Muscle layer of duodenum (tissue), 2 donors: Measurements from ENCODE around the gene GADD45B.
"Not testable (repeated sequence)": the region's sequence is repeated elsewhere in the genome, so short reads cannot be mapped to it uniquely, and the experiment has no call there.

Experiments used
- H3K27ac ChIP-seq: one replicate; pipeline ENCODE4 v1.7.0; 2013; ENCODE audit warnings: mild to moderate bottlenecking, low read length
- H3K27me3 ChIP-seq: one replicate; pipeline ENCODE4 v1.7.0; 2013; ENCODE audit warnings: low read depth, mild to moderate bottlenecking, control low read depth, low read length
- H3K36me3 ChIP-seq, 2 donors: one replicate each; pipeline ENCODE4 v1.7.0; 2013; ENCODE audit warnings: low read length in 2 of 2, control low read depth in 1 of 2, mild to moderate bottlenecking in 1 of 2; ENCODE audit not compliant: insufficient read depth in 2 of 2, control insufficient read depth in 1 of 2
- H3K4me1 ChIP-seq, 2 donors: one replicate each; pipeline ENCODE4 v1.7.0; 2013; ENCODE audit warnings: low read length in 2 of 2, mild to moderate bottlenecking in 2 of 2, control low read depth in 1 of 2, moderate library complexity in 1 of 2; ENCODE audit not compliant: insufficient read depth in 2 of 2, control insufficient read depth in 1 of 2
- H3K4me3 ChIP-seq, 2 donors: one replicate each; pipeline ENCODE4 v1.7.0; 2013; ENCODE audit warnings: low read length in 2 of 2, low read depth in 1 of 2, mild to moderate bottlenecking in 1 of 2
- H3K9me3 ChIP-seq, 2 donors: one replicate each; pipeline ENCODE4 v1.7.0; 2013; ENCODE audit warnings: low read length in 2 of 2, control low read depth in 1 of 2, mild to moderate bottlenecking in 1 of 2; ENCODE audit not compliant: control insufficient read depth in 1 of 2
- donor health status: healthy.

GADD45B gene

DNA sequence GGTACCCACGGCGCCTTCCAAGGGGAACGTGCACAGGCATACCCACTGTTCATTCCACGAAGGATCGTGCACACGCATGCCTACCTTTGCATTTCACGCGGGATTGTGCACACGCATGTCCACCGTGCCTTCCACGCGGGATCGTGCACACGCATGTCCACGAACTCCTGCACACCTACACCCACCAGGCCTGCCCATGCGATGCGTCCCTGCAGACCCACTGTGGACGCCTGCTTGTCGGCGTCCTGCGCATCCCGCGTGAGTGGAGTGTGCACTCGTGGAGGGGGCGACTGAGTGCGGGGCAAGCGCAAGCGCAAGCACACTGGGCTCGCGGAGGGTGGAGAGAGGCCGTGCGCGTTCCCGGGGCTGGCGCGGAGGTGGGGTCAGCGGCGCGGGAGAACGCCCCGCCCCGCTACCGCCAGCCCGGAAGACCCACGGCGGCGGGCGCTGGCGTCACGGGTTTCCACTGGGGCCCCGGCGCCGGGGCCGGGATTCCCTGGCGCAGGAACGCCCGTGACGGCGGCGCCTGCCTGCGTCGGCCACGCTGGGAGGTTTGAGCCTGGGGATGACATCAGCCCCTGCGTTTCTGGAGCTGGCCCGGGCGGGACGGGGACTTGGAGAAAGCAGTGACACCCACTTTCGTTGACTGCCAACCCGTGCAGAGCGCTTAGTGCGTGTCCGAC lies 18.7 kb downstream of the GADD45B start:
- Histone ChIP-seq H3K27me3 (no peaks in the 10 kb centered on the region), H3K36me3 (no peaks in the 10 kb centered on the region), H3K27ac (no peak overlapping the region), H3K4me3 (peak overlapping the region; percentile 69 to 78), H3K4me1 (peaks cover 9 to 20% of the 10 kb centered on the region in 2 donors), H3K9me3 (no peaks in the 10 kb centered on the region)

DNA sequence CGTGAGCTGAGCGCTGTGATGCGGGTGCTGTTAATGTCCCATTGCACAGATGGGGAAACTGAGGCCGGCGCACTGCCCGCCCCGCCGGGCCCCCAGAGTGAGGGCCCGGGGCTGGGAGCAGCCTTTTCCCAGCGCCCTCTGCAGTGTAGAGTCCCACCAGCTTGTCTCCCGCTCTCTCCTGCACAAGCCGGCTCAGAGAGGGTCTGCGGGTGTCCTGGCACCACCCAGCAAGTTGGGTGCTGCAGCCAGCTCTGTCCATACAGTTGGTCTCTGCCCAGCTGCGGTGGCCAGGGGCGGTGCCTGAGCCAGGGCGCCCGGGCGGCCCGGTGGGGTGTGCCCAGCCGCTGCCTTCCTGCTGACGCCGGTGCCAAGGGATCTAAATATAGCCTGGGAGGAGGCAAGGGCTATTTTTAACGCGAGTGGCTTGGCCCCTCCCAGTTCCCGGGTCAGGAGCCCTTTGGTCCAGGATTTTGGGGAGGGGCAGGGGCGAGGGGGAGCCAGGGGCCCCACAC lies 19.3 kb downstream of the GADD45B start:
- H3K4me3 ChIP-seq, result peak overlapping the region; percentile 69 to 78

DNA sequence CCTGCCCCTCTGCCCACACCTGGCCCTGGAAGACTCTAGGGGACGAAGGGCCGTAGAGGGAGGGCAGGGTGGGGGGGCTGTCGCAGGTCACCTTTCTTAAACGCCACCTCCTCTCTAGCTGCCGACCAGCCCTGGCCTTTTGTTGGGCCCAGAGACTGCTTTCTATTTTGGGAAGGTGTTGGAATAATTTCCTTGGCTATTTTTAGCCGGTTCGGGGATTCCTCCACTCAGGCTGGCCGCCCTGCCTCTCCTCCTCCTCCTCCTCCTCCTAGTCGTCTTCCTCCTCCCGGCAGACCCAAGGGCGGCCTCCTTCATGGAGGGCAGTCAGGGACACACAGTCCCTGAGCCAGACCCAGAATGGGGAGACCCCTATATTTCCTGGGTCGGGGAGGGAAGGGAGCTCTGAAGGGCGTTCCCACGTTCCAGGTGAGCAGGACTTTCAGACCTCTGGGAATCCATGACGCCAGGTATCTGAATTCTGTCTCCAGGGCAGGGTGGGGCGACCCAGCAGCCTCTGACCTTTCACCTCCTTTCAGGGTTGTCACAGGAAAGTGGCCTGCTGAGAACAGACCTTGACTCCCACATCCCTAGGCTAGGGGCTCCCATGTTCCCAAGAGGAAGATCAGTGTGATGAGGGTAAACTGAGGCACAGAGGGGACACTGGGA lies 19.9 kb downstream of the GADD45B start:
- Histone ChIP-seq H3K27ac (peak overlapping the region; percentile 10), H3K4me3 (peak overlapping the region in 1 of 2 donors; percentile 78), H3K36me3 (no peaks in the 10 kb centered on the region), H3K27me3 (no peaks in the 10 kb centered on the region), H3K4me1 (peaks cover 6 to 15% of the 10 kb centered on the region in 2 donors), H3K9me3 (no peaks in the 10 kb centered on the region)

More for the DNA sequence above, 19.3 kb downstream of the GADD45B start:
- Histone ChIP-seq H3K27me3 (no peaks in the 10 kb centered on the region), H3K36me3 (no peaks in the 10 kb centered on the region), H3K27ac (no peak overlapping the region), H3K4me1 (peaks cover 6 to 15% of the 10 kb centered on the region in 2 donors), H3K9me3 (no peaks in the 10 kb centered on the region)

DNA sequence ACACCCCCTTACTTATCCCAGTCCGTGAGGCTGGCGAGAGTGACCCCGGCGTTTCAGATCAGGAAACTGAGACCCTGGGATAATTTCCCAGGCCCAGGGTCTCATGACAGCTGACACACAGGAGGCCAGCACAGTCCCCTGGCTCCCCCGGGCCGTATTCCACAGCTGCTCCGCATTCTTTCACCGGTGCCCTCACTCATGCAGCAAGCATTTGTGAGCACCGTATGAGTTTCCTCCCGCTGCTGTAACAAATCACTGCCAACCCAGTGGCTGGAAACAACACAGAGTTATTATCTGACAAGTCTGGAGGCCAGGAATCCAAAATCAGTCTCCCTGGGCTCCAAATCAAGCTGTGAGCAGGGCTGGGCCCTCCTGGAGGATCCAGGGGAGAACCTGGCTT lies 21.3 kb downstream of the GADD45B start:
- Histone ChIP-seq H3K27ac (no peak overlapping the region), H3K36me3 (no peaks in the 10 kb centered on the region), H3K27me3 (no peaks in the 10 kb centered on the region), H3K4me1 (peaks cover 6 to 15% of the 10 kb centered on the region in 2 donors), H3K4me3 (no peak overlapping the region), H3K9me3 (no peaks in the 10 kb centered on the region)

DNA sequence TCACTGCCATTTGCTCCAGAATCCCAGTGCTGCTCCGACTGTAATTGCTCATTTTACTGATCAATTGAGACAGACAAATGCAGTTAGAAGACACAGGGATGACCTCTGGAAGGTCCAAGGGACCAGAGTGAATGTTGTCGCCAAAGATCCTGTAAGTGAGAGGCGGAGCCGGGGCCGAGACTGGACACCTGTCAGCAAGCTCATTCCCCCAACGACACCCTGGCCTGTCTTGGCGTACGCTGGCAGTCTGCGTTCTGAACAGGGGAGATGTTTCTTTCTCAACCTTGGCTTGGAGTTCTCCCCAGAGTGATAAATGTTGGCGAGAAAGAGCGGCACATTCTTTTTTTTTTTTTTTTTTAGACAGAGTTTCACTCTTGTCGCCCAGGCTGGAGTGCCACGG lies 24.2 kb downstream of the GADD45B start:
- H3K27ac ChIP-seq, result no peak overlapping the region
- H3K27me3 ChIP-seq, result no peaks in the 10 kb centered on the region
- peaks cover 6% of the 10 kb centered on the region in 2 donors for H3K4me1 ChIP-seq
- no peak overlapping the region for H3K4me3 ChIP-seq
- no peaks in the 10 kb centered on the region for H3K9me3 ChIP-seq
- H3K36me3 ChIP-seq, result no peaks in the 10 kb centered on the region

DNA sequence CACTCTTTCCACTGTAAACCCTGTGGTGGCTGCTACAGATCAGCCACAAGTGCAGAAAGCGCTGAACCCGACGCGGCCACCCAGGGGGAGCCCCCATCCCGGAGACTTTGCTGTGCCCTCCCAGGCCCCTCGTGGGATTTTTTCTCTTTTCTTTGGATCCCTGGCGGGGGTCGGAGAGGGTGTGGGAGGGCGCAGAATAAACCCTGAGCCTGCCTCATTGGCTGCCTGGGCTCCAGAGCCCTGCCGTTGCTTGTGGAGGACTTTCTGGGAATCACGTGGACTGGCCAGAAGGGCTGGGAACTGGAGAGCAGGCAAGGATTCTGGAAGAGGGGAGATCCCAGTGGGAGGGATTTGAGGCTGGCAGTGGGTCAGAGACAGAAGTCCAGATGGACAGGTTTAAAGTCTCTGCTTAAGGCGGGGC lies 24.9 kb downstream of the GADD45B start:
- no peak overlapping the region for H3K4me3 ChIP-seq
- no peaks in the 10 kb centered on the region for H3K36me3 ChIP-seq
- no peaks in the 10 kb centered on the region for H3K27me3 ChIP-seq
- H3K9me3 ChIP-seq, result no peaks in the 10 kb centered on the region
- no peak overlapping the region for H3K27ac ChIP-seq
- peaks cover under 1 to 3% of the 10 kb centered on the region in 2 donors for H3K4me1 ChIP-seq

DNA sequence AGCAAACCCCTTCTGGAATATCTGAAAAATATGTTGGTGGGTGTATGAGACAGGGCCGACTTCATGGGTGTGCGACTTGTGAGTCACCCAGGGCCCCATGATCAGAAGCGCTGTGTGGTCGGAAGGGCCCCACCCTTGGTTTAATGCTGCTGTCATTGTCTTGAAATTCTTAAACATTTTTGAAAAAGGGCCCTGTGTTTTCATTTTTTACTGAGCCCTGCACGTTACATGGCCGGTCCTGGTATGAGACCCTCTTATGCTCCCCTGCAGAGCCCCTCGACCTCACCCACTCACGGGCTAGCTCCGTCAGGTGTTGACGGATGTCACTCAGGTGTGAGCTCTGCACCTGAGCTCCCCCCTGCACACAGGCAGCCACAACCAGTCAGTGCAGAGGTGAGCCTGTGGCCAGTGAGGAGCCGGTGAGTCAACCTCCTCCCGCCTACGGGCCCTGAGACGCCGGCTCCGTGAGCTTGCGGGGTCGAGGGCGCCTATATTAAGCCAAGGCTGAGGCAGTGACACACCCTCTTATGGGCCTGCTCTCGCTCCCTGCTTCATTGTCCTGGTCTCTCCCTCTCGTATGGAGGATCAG lies 27.7 kb downstream of the GADD45B start:
- Histone ChIP-seq H3K9me3 (no peaks in the 10 kb centered on the region), H3K27ac (no peak overlapping the region), H3K36me3 (no peaks in the 10 kb centered on the region), H3K27me3 (no peaks in the 10 kb centered on the region), H3K4me1 (no peaks in the 10 kb centered on the region), H3K4me3 (no peak overlapping the region)

DNA sequence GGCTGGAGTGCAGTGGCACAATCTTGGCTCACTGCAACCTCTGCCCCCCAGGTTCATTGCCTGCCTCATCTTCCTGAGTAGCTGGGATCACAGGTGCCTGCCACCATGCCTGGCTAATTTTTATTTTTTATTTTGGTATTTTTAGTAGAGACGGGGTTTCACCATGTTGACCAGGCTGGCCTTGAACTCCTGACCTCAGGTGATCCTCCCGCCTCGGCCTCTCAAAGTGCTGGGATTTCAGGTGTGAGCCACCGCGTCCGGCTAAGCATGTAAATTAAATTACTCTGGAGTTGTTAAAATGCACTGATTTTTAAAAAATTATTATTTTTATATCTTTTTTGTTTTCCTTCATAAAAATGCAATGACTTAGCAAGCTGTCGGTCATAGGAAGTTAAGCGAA lies 30.7 kb downstream of the GADD45B start:
- not testable (repeated sequence) for H3K4me3 ChIP-seq, H3K9me3 ChIP-seq, H3K36me3 ChIP-seq, H3K27ac ChIP-seq, H3K27me3 ChIP-seq, H3K4me1 ChIP-seq

DNA sequence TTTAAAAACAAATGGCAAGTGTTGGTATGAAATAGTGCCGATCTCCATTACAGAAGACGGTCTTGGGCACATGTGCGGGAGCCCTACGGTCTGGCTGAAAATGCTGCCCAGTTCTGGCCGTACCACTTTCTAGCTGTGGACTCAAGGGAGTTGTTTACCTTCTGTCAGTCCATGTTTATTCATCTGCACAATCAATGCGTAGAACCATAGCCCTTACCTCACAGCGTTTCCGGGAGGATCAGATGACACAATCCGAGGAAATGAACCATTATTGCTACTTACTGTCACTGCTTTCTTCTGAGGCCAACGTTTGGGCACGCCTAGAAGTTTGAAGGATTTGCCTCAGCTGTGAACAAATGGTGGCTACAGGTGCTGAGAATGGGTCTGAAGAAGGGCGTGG lies 31.2 kb downstream of the GADD45B start:
- Histone ChIP-seq H3K4me1 (no peaks in the 10 kb centered on the region), H3K36me3 (no peaks in the 10 kb centered on the region), H3K4me3 (peak overlapping the region in 1 of 2 donors; percentile 26), H3K27me3 (no peaks in the 10 kb centered on the region), H3K9me3 (no peaks in the 10 kb centered on the region), H3K27ac (no peak overlapping the region)

DNA sequence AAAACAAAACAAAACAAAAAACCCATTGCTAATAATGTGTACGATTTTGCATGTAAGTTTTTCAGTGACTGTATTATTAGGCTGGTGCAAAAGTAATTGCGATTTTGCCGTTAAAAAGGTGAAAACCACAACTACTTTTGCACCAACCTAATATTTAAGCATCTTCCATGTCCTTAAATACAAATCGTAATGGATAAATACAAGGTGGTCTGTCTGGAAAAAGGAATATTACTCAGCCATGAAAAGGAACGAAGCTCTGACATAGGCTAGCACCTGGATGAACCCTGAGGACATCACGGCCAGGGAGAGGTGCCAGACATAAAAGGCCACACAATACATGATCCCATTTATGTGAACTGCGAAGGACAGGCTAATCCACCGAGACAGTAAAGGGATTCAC lies 33.2 kb downstream of the GADD45B start:
- H3K9me3 ChIP-seq, result no peaks in the 10 kb centered on the region
- no peak overlapping the region for H3K4me3 ChIP-seq
- H3K36me3 ChIP-seq, result no peaks in the 10 kb centered on the region
- H3K4me1 ChIP-seq, result no peaks in the 10 kb centered on the region
- H3K27ac ChIP-seq, result no peak overlapping the region
- H3K27me3 ChIP-seq, result no peaks in the 10 kb centered on the region

DNA sequence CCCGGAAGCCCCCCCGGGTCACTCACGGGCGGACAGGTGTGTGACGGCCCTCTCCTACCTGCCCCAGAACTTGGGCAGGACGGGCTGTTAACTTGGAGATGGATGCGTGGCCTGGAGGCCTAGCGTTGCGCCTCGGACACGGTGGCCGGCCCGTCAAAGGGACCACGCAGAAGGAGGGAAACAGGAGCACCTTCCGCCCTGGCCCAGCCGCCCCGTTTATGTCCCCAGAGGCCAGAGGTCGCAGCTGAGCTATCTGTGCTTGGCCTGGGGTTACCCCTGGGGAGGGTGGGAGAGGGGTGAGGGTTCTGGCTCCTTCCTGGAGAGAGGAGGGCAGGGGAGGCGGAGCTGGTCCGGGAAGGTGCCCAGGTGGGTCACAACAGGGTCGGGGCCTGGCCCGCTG lies 35.6 kb downstream of the GADD45B start:
- H3K27ac ChIP-seq, result no peak overlapping the region
- H3K4me1 ChIP-seq, result no peaks in the 10 kb centered on the region
- H3K9me3 ChIP-seq, result no peaks in the 10 kb centered on the region
- no peaks in the 10 kb centered on the region for H3K27me3 ChIP-seq
- no peaks in the 10 kb centered on the region for H3K36me3 ChIP-seq
- no peak overlapping the region for H3K4me3 ChIP-seq
